Left lung (tissue), 10 donors: Measurements from ENCODE around the gene NOD1. TPM values are rescaled to one million over a fixed set of nuclear protein-coding genes. Genes with fewer than 3 reads are reported as not detected.
A peak's percentile ranks its signal among the peaks of the same experiment; 100 is the strongest.

Experiments
- ATAC-seq: fragments of 200-7000 bp; cut with Tn5 transposase; one replicate; pipeline ENCODE4 v1.9.1; 2020; ENCODE audit warnings: moderate library complexity
- DNase-seq, 4 donors: peaks; one replicate each; pipeline ENCODE4 v3.0.0-alpha.2; 2013 to 2020
- H3K27ac ChIP-seq, 2 donors: fragments of 200-600 bp; sonication (generic) in 1 of 2; one replicate each; pipeline versions ENCODE4 v1.5.0 to v1.8.0; 2020 to 2021
- H3K27me3 ChIP-seq, 2 donors: fragments of 200-600 bp; sonication (generic) in 1 of 2; one replicate each; pipeline versions ENCODE4 v1.5.0 to v1.8.0; 2020 to 2021
- H3K36me3 ChIP-seq, 2 donors: fragments of 200-600 bp; sonication (generic) in 1 of 2; one replicate each; pipeline versions ENCODE4 v1.5.0 to v1.8.0; 2020 to 2021
- H3K4me1 ChIP-seq, 2 donors: fragments of 200-600 bp; one replicate each; pipeline ENCODE4 v1.8.0; 2021
- H3K4me3 ChIP-seq, 2 donors: fragments of 200-600 bp; sonication (generic) in 1 of 2; one replicate each; pipeline versions ENCODE4 v1.5.0 to v1.8.0; 2020 to 2021; ENCODE audit warnings: mild to moderate bottlenecking in 1 of 2
- H3K9me3 ChIP-seq, 2 donors: fragments of 200-600 bp; sonication (generic) in 1 of 2; one replicate each; pipeline versions ENCODE4 v1.5.0 to v1.8.0; 2020 to 2021
- intact Hi-C, 2 donors: fragments of 100-400 bp; cut with DNase I; formaldehyde crosslinking; loops; one replicate each; pipeline versions ENCODE4 v1.11.2 to v1.14.2; 2022
- polyA plus RNA-seq, 6 donors: library from polyadenylated mRNA; unstranded; fragments of 120-200 nt; gene quantifications; one replicate each; pipeline ENCODE4 v1.2.1, GENCODE V29; 2013; ENCODE audit not compliant: insufficient read length in 6 of 6
- total RNA-seq, 2 donors: library from RNA; stranded (reverse); fragmentation: NEBNext Ultra II Directional; extraction: Animal tissue kit (Norgen Biotek cat#: 25700); gene quantifications; one replicate each; pipeline ENCODE4 v1.2.1, GENCODE V29; 2021
- TF ChIP-seq, protein P1 (sequence below), 2 donors: fragments of 200-600 bp; sonication (generic) in 1 of 2; IDR thresholded peaks; one replicate each; pipeline versions ENCODE4 v1.5.0 to v1.8.0; 2021; ENCODE audit warnings: antibody characterized with exemption in 2 of 2
- donor health status: DM: no; HTN: yes; CAD: no.
- donor health status: DM: no; HTN: no; CAD: no.

NOD1 gene
- total and polyA plus RNA-seq, 8 donors, result 18.4 to 27.4 (median 24.9) TPM

DNA sequence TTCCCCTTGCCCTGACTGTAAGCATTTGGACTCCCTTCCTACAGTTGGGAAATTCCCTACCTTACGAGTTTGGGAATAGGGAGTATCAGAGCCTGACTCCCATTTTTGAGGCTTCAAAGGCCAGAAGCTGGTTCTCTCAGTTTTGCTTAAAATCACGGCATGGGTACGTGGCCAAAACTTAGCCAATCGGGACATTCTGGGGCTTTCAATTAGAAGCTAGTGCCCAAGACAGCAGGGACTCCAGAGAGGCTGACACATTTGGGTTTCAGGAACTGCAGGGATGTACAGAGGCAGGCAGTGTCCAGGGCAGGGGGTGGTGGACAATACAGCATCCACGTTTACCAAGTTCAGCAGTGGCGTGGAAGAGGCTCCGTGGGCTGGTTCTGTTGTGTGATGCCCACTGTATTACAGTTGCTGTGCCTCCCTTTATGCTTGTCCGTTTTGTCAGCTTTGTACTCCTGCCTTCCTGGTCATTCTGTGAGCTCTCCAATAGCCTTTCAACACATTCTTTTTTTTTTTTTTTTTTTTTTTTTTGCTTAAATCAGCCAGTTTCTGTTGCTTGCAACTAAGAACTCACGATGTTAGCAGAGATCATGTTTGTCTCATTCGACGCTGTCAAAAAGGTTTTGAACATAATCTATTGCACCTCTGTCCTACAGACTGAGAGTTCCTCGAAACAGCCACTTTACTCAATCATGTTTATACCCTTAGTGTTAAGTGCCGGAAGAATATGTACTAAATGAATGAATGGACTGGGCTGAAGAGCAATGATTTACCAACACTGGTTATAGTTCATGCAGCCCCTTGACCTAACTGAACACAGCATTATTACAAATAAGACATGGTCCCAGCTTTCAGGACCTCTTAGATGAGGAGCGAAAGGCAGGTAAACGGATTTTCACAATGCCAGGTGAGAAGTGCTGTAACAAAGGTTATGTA, 25.0 kb upstream of the NOD1 start:
- H3K27ac ChIP-seq, result peak overlapping the region in 1 of 2 donors; percentile 83
- DNase-seq, result no peak
- peaks cover 0 to 3% of the 10 kb centered on the region in 2 donors for H3K9me3 ChIP-seq
- peak overlapping the region; percentile 74 to 98 for H3K4me3 ChIP-seq
- intact Hi-C loops, result no loop called here
- no peaks in the 10 kb centered on the region for H3K27me3 ChIP-seq
- peaks cover 0 to 9% of the 10 kb centered on the region in 2 donors for H3K36me3 ChIP-seq
- peaks cover 12 to 19% of the 10 kb centered on the region in 2 donors for H3K4me1 ChIP-seq
- TF ChIP-seq, protein P1, sequence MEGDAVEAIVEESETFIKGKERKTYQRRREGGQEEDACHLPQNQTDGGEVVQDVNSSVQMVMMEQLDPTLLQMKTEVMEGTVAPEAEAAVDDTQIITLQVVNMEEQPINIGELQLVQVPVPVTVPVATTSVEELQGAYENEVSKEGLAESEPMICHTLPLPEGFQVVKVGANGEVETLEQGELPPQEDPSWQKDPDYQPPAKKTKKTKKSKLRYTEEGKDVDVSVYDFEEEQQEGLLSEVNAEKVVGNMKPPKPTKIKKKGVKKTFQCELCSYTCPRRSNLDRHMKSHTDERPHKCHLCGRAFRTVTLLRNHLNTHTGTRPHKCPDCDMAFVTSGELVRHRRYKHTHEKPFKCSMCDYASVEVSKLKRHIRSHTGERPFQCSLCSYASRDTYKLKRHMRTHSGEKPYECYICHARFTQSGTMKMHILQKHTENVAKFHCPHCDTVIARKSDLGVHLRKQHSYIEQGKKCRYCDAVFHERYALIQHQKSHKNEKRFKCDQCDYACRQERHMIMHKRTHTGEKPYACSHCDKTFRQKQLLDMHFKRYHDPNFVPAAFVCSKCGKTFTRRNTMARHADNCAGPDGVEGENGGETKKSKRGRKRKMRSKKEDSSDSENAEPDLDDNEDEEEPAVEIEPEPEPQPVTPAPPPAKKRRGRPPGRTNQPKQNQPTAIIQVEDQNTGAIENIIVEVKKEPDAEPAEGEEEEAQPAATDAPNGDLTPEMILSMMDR (IDR thresholded peaks at IDR 0.05), result no peak
- peak; percentile 29 for ATAC-seq

DNA sequence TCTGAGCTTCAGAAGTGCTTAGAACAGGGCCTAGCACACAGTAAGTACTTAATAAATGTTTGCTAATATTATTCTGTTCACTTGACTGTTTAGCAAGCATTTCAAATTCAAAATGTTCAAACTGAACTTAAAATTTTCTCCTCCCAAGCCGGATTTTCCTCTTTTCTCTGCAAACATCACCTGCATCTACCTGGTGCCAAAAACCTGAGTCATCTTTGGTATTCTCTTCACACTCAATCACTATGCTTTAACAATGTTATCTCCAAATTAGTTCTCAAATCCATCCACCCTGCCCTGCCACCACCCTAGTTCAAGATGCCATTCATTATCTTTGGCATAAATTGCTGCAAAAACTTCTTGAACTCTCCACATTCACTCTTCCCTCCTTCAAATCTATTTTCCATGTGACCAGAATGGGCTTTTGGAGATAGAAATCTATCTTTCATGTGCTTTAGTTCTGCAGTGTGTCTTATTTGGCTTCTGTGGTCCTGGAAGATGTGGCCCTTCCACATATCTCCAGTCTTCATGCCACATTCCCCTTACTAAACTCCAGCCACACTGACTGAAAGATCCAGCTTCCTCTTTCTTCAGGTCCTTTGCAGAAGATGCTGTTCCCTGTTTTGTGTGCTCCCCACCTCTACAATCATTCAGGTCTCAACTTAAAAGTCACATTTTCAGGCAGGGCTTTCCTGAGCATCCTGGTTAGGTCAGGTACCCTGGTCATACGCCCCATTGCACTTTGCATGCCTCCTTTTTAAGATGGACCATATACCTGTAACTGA, 24.1 kb upstream of the NOD1 start:
- no peak for DNase-seq
- Histone ChIP-seq H3K4me3 (no peak overlapping the region), H3K9me3 (peaks cover 0 to 3% of the 10 kb centered on the region in 2 donors), H3K36me3 (peaks cover 0 to 13% of the 10 kb centered on the region in 2 donors), H3K4me1 (peaks cover 12 to 19% of the 10 kb centered on the region in 2 donors), H3K27ac (no peak overlapping the region), H3K27me3 (no peaks in the 10 kb centered on the region)
- intact Hi-C loops, result no loop called here
- TF ChIP-seq, protein P1 (IDR thresholded peaks at IDR 0.05), result no peak
- ATAC-seq, result no peak

DNA sequence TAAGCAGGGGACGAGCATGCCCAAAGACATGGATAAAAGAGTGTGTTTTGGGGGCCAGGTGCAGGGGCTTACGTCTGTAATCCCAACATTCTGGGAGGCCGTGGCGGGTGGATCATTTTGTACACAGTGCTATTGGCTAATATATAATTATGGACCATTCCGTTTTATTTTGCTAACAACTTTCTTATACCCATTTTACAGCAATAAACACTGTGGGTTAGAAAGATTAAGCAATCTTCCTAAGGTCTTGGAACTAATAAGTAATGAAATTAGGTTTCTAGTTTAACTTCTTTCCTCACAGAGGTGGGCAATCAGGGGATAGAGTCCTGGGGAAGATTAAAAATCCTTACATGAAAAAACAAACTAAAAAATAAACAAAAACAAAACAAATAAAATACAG, 22.7 kb upstream of the NOD1 start:
- H3K4me1 ChIP-seq, result peaks cover 12 to 19% of the 10 kb centered on the region in 2 donors
- H3K36me3 ChIP-seq, result peaks cover 0 to 27% of the 10 kb centered on the region in 2 donors
- no peak overlapping the region for H3K4me3 ChIP-seq
- H3K27ac ChIP-seq, result no peak overlapping the region
- H3K9me3 ChIP-seq, result no peaks in the 10 kb centered on the region
- no peak for DNase-seq
- ATAC-seq, result no peak
- intact Hi-C loops, result no loop called here
- TF ChIP-seq, protein P1 (IDR thresholded peaks at IDR 0.05), result no peak
- no peaks in the 10 kb centered on the region for H3K27me3 ChIP-seq

DNA sequence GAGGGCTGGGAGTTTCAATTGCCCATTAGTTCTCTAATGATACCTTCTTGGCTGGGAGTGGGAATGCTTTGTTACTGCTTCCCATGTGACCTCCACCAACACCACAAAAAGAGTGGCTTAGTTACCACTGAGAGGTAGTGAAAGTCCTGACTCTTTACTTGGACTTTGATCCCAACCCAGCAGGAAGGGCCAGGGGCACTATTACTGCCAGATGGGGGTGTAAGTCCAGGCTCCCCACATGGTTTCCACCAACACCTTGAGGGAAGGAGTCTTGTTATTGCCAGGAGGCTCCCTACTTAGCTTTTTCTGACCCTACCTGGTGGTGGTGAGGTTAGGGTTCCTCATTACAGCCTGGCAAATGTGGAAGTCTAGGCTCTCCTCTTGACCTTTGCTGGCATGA, 14.6 kb upstream of the NOD1 start:
- TF ChIP-seq, protein P1 (IDR thresholded peaks at IDR 0.05), result no peak
- ATAC-seq (no peak), DNase-seq (no peak)
- Histone ChIP-seq H3K4me3 (no peak overlapping the region), H3K27me3 (no peaks in the 10 kb centered on the region), H3K4me1 (no peaks in the 10 kb centered on the region), H3K27ac (no peak overlapping the region), H3K9me3 (peaks cover 0 to 12% of the 10 kb centered on the region in 2 donors), H3K36me3 (peaks cover 0 to 15% of the 10 kb centered on the region in 2 donors)
- intact Hi-C loops, result no loop called here

DNA sequence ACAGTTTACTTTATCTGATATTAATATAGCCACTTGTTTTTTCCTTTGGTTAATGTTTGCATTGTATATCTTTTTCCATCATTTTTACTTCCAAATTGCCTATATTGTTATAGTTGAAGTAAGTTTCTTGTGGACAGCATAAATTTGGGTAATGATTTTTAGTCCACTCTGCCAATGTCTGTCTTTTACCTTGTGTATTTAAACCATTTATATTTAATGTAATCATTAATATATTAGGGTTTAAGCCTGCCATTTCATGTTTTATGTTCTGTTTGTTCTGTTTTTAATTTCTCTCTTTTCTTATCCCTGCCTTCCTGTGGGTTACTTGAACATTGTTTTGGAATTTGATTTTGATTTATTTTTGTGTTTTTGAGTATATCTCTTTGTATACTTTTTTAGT, 12.8 kb upstream of the NOD1 start:
- Histone ChIP-seq H3K36me3 (peaks cover 0 to 2% of the 10 kb centered on the region in 2 donors), H3K27me3 (no peaks in the 10 kb centered on the region), H3K4me3 (no peak overlapping the region), H3K9me3 (peaks cover 0 to 12% of the 10 kb centered on the region in 2 donors), H3K4me1 (no peaks in the 10 kb centered on the region), H3K27ac (no peak overlapping the region)
- intact Hi-C loops, result no loop called here
- ATAC-seq (no peak), DNase-seq (no peak)
- TF ChIP-seq, protein P1 (IDR thresholded peaks at IDR 0.05), result no peak
